HS-5 (cell line): Measurements from ENCODE around the gene CELA3A.

Source experiments
- DNase-seq: peaks from one replicate; pipeline ENCODE4 v3.0.0-alpha.2; 2012; ENCODE audit warnings: low read depth

Gene CELA3A

GRCh38 chr1:22050330-22050729 lies 48.9 kb downstream of the CELA3A start:
- DNase-seq = no peak

DNA sequence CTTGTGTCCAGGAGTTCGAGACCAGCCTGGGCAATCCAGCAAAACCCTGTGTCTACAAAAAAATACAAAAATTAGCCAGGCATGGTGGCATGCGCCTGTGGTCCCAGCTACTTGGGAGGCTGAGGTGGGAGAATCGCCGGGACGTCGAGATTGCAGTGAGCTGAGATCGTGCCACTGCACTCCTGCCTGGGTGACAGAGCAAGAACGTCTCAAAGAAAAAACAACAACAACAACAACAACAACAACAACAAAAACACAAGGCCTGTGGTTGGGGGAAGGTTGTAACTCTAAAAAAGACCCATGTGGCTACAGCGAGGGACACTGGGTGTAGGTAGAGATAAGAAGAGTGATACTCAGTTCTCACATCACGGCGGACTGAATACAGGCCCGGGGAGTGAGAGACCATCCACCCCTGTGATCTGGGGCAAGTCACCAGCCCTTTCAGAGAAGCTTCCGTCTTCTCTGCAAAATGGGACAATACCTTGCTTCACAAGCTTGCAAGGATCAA lies 50.2 kb downstream of the CELA3A start:
- DNase-seq = no peak

- peak; percentile 68 for DNase-seq
Observed at GRCh38 chr1:22052115-22053016, 50.9 kb downstream of the CELA3A start, which contains the start of gene CDC42. Gene CDC42 (plus strand): TSS chr1:22052709. CDS start chr1:22078479, 25,770 bp downstream.

DNA sequence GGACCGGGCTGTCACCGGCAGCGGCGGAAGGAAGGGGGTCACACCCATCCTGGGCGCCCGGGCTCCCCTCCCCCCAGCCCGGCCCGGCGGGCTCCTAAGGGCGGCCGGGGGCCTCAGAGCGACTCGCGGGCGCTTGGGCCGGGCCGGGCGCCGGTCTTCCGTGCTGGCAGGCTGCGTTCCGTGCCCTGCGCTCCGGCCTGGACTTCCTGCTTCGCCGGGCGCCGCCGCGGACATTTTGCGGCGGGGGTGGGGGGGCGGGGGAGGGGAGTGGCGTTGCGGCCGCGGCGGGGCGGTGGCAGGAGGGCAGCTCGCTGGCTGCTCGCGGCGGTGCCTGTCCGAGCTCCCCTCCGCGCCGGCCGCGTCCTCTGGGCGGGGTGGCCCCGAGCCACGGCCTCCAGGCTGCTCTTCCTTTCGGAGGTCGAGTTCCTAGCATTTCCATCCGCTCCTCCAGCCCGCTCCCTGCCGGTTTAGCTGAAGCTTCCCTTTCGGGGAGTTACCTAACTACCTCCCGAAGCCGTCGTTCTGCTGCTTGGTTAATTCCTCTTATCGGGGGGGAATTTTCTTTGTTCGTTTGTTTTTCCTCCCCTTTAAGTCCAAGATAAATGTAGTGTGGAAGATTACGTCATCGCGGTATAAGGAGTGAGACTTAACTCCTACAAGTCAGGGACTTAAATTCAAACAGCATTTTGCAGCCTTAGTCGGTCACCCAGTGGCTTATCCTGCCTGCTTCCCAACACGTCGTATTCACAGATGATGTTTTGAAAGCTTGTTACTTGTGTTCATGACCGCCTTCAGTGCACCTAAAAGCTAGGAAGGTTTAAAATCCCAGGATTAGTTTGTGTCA lies 51.8 kb downstream of the CELA3A start:
- peak; percentile 39 for DNase-seq

DNA sequence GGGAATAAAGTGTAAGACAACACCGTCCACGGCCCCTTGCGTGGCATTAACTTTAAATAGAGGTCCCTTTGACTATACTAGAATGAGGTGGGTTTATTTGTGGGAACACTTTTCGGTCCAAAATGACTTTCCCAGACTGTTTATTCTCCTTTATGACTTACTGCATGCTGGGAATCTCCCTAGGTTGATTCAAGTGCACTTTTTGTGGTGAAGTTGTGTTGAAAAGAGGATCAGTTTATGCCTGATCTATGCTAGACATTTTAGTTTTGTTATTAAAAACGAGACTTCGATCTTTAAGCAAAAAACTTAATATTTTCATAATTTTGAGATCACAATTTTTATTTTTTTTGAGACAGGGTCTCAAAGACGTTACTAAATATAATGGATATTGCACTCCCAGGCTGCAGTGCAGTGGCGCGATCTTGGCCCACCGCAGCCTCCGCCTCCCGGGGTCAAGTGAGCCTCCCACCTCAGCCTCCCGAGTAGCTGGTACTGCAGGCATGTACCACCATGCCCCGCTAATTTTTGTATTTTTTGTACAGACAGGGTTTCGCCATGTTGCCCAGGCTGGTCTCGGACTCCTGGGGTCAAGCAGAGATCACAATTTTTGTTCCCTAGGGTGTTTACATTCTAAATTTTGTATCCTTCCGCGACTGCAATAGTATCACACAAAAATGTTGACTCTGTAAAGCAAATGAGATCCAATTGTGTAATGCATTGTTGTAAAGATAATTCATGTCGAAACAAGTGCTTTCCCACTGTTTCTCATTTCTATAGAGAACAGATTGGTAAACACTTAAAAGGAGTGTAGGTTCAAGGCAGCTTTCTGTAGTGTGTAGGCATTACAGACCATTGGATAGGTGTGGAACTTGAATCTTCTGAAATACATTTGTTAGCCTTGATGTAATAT lies 52.7 kb downstream of the CELA3A start:
- no peak for DNase-seq

DNA sequence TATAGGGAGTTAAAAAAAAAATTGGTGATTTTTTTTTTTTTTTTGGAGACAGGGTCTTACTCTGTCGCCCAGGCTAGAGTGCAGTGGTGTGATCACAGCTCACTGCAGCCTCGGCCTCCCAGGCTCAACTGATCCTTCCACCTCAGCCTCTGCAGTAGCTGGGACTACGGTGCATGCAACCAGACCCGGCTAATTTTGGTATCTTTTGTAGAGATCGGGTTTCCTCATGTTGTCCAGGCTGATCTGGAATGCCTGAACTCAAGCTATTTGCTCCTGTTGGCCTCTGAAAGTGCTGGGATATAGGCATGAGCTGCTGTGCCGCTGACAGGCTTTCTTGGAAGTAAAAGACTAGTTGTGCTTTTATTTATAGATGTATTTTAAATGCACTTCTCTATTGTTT lies 54.0 kb downstream of the CELA3A start:
- DNase-seq = no peak

DNA sequence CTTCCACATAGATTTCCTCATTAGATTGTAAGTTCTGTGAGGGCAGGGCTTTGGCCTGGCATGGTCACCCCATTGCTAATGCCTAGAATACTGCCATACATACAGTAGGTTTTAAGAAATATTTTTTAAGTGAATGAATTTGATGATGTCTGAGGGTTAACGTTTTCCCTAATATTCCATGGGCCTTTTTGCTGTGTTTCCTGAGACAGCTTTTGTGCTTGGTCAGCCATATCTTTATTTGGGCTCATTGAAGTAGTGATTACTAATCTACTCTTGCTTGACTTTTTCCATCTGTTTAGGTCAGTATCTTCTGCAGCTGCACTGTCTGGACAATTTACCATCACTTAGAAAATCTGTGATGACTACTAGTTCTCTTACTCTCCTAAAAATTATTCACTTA lies 54.6 kb downstream of the CELA3A start:
- no peak for DNase-seq

DNA sequence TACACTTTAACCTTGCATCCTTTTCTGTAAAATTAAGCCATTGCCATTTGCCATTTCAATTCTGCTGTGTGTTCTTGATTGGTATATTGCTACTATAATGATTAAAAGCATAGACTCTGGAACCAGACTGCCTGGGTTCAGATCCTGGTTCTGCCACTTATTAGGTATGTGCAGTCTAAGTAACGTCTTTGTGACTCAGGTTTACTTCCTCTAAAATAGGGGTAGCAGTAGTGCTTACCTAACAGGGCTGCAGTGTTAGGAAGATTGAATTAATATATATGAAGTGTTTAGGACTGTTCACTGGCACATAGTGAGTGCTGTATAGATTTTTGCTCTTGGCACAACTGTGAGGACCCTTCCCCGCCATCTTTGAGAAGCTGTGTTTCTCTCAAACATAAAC lies 55.5 kb downstream of the CELA3A start:
- DNase-seq = no peak

DNA sequence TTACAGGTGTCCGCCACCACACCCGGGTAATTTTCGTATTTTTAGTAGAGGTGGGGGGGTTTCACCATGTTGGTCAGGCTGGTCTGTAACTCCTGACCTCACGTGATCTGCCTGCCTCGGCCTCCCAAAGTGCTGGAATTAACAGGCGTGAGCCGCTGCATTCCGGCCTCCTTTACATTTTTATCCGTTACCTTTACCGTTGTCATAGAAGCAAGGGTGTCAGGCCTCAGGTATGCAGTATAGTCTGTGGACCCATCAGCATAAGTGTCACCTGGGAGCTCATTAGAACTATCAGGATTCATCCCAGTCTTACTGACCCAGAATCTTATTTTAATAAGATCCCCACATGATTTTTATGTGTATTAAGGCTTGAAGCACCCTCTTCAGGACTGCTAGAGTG lies 56.4 kb downstream of the CELA3A start:
- no peak for DNase-seq
